Activated naive CD8-positive, alpha-beta T cell treated with anti-CD3 and anti-CD28 coated beads, Interleukin-2, amount 10 ng/mL, durations not matched to agents 7 days and 5 days (primary cell): ENCODE measurements around the gene CBLN4. TPM values are rescaled to one million over a fixed set of nuclear protein-coding genes. Genes with fewer than 3 reads are reported as not detected.

Source experiments
- ATAC-seq: fragments of 150-1000 bp; cut with Tn5 transposase; one replicate; pipeline ENCODE4 v1.10.0; 2021; ENCODE audit warnings: low read depth, moderate library complexity
- POLR2A ChIA-PET: fragments of 350-600 bp; sonication (Branson Sonifier 250); formaldehyde crosslinking; loops from one replicate; lab custom pipeline; 2021; ENCODE audit warnings: antibody characterized with exemption; lab: Charles Lee
- DNase-seq: peaks from one replicate; pipeline ENCODE4 v3.0.0; 2021
- H3K27ac Mint-ChIP-seq: one replicate; pipeline ENCODE4 v1.8.0; 2022; ENCODE audit warnings: mild to moderate bottlenecking, mixed read lengths
- H3K27me3 Mint-ChIP-seq: one replicate; pipeline ENCODE4 v1.8.0; 2022; ENCODE audit warnings: mild to moderate bottlenecking, moderate library complexity, mixed read lengths
- H3K36me3 Mint-ChIP-seq: one replicate; pipeline ENCODE4 v1.8.0; 2021; ENCODE audit warnings: mild to moderate bottlenecking, mixed read lengths
- H3K4me1 Mint-ChIP-seq: one replicate; pipeline ENCODE4 v1.8.0; 2021; ENCODE audit warnings: mixed read lengths
- H3K4me3 Mint-ChIP-seq: one replicate; pipeline ENCODE4 v1.8.0; 2022; ENCODE audit warnings: mild to moderate bottlenecking, moderate library complexity, mixed read lengths
- H3K9me3 Mint-ChIP-seq: one replicate; pipeline ENCODE4 v1.8.0; 2021; ENCODE audit warnings: mixed read lengths
- total RNA-seq, 2 experiments: library from RNA; stranded (reverse); gene quantifications; one replicate each; pipeline ENCODE4 v1.2.3, GENCODE V29; 2021

The CBLN4 gene
- not detected for total RNA-seq

DNA sequence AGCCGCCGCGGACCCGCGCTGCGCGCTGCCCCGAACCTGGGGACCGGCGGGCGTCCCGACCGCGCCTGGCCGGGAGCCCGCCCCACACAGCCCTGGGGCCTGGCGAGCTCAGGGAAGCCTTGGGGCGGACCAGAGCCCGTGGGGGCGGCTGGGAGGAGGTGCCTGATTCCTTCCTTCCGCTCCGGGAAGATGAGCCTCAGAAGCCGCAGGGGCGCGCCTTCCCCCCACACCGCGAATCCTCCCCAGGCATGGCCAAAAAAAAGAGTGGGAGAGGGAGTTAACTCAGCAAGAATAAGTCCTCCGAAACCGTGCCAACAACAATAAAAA lies at the start of gene CBLN4:
TSS of gene CBLN4 (minus strand) at position 131 of the 327 bp plus-strand sequence. CDS start 1,348 bp downstream, outside the sequence.
- Mint-ChIP-seq H3K4me3 (peak within 1 kb of the TSS; percentile 47), H3K27me3 (peaks cover 28% of the 10 kb centered on the region), H3K36me3 (no peaks in the 10 kb centered on the region), H3K27ac (peak within 1 kb of the TSS; percentile 61), H3K4me1 (no peaks in the 10 kb centered on the region), H3K9me3 (peaks cover 9% of the 10 kb centered on the region)
- POLR2A ChIA-PET, result no interaction called here
- ATAC-seq (no peak), DNase-seq (no peak)

- POLR2A ChIA-PET, result no interaction called here
- Mint-ChIP-seq H3K36me3 (no peaks in the 10 kb centered on the region), H3K9me3 (peaks cover 4% of the 10 kb centered on the region), H3K27me3 (no peaks in the 10 kb centered on the region), H3K4me1 (no peaks in the 10 kb centered on the region), H3K27ac (no peak overlapping the region), H3K4me3 (no peak overlapping the region)
- ATAC-seq (no peak), DNase-seq (no peak)
Observed at GRCh38 chr20:56043227-56043626, 37.9 kb upstream of the CBLN4 start.

GRCh38 chr20:56032251-56032650 lies 26.9 kb upstream of the CBLN4 start:
- Mint-ChIP-seq H3K27ac (no peak overlapping the region), H3K36me3 (no peaks in the 10 kb centered on the region), H3K27me3 (no peaks in the 10 kb centered on the region), H3K4me1 (no peaks in the 10 kb centered on the region), H3K9me3 (peaks cover 14% of the 10 kb centered on the region), H3K4me3 (no peak overlapping the region)
- POLR2A ChIA-PET, result no interaction called here
- DNase-seq, result no peak
- no peak for ATAC-seq

GRCh38 chr20:56018716-56019115 lies 13.4 kb upstream of the CBLN4 start:
- ATAC-seq (no peak), DNase-seq (no peak)
- POLR2A ChIA-PET, result no interaction called here
- no peaks in the 10 kb centered on the region for H3K27me3 Mint-ChIP-seq
- no peaks in the 10 kb centered on the region for H3K36me3 Mint-ChIP-seq
- H3K9me3 Mint-ChIP-seq, result peaks cover 10% of the 10 kb centered on the region
- H3K4me3 Mint-ChIP-seq, result no peak overlapping the region
- no peaks in the 10 kb centered on the region for H3K4me1 Mint-ChIP-seq
- no peak overlapping the region for H3K27ac Mint-ChIP-seq

DNA sequence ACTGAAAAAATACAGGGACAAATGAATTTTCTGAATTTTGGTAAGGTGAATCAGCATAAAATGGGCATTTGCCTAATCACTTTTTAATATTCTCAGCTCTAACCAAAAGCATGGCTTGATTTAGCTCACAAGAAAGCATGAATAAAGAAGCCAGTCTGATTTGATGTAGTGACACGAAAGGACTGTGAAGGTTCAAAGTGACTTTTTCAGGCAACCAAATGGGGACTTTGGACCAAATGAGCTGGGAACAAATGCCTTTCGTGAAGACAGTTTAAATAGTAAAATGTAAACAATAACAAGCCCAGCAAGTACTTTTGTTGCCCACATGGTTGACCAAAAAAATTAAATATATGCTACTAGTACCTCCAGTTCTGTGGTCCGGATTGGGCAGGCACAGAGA lies 12.9 kb upstream of the CBLN4 start:
- DNase-seq (no peak), ATAC-seq (no peak)
- Mint-ChIP-seq H3K4me3 (no peak overlapping the region), H3K36me3 (no peaks in the 10 kb centered on the region), H3K27ac (no peak overlapping the region), H3K4me1 (no peaks in the 10 kb centered on the region), H3K9me3 (peaks cover 7% of the 10 kb centered on the region), H3K27me3 (no peaks in the 10 kb centered on the region)
- POLR2A ChIA-PET, result no interaction called here

GRCh38 chr20:56017560-56017959 lies 12.2 kb upstream of the CBLN4 start:
- H3K36me3 Mint-ChIP-seq, result no peaks in the 10 kb centered on the region
- H3K4me1 Mint-ChIP-seq, result no peaks in the 10 kb centered on the region
- no peak overlapping the region for H3K27ac Mint-ChIP-seq
- ATAC-seq (no peak), DNase-seq (no peak)
- no peak overlapping the region for H3K4me3 Mint-ChIP-seq
- peaks cover 6% of the 10 kb centered on the region for H3K9me3 Mint-ChIP-seq
- no peaks in the 10 kb centered on the region for H3K27me3 Mint-ChIP-seq
- POLR2A ChIA-PET, result no interaction called here

DNA sequence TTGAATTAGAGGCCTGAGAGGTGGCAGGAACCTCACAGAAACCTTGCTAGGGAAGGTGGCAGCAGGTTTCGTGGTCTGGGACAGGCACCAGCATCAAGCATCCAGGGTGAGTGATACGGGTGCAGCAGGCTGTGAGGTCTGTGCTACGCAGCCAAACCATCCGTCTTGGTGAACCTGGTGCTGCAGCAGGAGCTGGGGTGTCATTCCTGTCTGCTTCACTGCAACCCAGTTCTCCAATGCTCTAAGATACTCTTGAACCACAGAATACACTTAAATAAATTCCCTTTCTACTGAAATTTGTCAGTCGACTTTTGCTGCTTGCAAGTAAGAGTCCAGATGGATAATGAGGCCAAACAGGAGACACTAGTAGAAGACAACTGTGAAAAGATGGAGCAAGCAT lies 9.7 kb upstream of the CBLN4 start:
- Mint-ChIP-seq H3K27me3 (no peaks in the 10 kb centered on the region), H3K9me3 (peaks cover 9% of the 10 kb centered on the region), H3K36me3 (no peaks in the 10 kb centered on the region), H3K4me1 (no peaks in the 10 kb centered on the region), H3K4me3 (no peak overlapping the region), H3K27ac (no peak overlapping the region)
- ATAC-seq, result no peak
- DNase-seq, result no peak
- POLR2A ChIA-PET, result no interaction called here

DNA sequence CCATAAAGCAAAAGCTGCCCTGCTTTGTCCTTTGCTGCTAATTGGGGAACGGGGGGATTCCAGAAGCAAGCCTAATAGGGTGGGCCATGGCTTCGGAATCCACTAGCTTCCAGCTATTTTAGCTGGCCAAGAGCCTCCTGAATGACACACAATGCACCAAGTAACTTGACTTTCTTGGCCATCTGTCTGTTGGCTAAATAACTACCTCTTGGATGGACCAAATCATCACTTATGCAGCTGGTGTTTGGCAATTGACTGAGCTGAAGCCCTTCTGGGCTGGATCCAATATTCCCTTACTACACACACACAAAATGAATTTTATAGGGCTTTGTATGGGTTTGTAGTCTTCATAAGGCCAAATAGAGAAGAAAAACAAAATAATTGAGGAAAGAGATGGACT lies 8.8 kb upstream of the CBLN4 start:
- Mint-ChIP-seq H3K27me3 (no peaks in the 10 kb centered on the region), H3K4me1 (no peaks in the 10 kb centered on the region), H3K27ac (no peak overlapping the region), H3K9me3 (peaks cover 9% of the 10 kb centered on the region), H3K36me3 (no peaks in the 10 kb centered on the region), H3K4me3 (no peak overlapping the region)
- DNase-seq (no peak), ATAC-seq (no peak)
- POLR2A ChIA-PET, result no interaction called here

DNA sequence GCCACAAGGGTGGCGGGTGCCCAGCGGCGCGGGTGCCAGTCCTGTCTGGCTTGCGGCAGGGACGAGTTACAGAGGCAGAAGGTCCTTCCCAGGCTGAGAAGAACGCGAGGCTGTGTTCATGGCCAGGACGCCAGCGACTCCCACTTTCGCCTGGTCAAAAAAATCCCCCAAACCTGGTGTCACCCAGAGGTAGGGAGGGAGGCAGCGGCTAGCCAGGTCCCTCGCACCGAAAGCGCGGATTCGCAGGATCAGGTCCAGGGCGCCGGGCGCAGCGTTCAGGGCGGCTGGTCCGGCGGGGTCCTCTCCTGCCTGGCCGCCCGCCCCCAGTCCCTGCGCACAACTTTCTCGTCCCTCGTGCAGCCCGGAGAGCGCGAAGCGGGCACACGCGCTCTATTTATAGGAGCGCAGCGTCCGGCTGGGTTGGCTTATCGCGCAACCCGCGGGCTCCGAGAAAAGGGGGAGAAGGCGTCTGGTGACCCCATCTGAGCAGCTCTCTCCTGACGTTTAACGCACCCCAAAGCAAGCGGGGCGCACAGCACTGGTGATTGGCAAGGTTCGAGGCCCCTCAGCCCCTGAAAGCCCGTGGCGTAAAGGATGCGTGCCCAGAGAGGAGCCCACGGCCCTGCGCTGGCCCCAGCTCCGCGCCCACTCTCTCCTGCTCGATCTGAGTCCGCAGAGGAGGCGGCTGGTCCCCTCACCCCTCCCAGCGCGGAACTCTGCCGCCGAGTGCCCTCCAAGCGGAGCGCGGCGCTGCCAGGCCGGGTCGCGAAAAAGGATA lies 519 bp downstream of the CBLN4 start:
- no peak overlapping the region for H3K27ac Mint-ChIP-seq
- H3K4me3 Mint-ChIP-seq, result no peak overlapping the region
- ATAC-seq (no peak), DNase-seq (no peak)
- H3K36me3 Mint-ChIP-seq, result no peaks in the 10 kb centered on the region
- peaks cover 6% of the 10 kb centered on the region for H3K9me3 Mint-ChIP-seq
- no peaks in the 10 kb centered on the region for H3K4me1 Mint-ChIP-seq
- POLR2A ChIA-PET, result no interaction called here
- peaks cover 28% of the 10 kb centered on the region for H3K27me3 Mint-ChIP-seq

- Mint-ChIP-seq H3K4me3 (no peak overlapping the region), H3K9me3 (peaks cover 6% of the 10 kb centered on the region), H3K36me3 (no peaks in the 10 kb centered on the region), H3K4me1 (no peaks in the 10 kb centered on the region), H3K27me3 (peaks cover 28% of the 10 kb centered on the region), H3K27ac (no peak overlapping the region)
- ATAC-seq (no peak), DNase-seq (no peak)
- POLR2A ChIA-PET, result no interaction called here
Observed at GRCh38 chr20:56004007-56004406, 1.3 kb downstream of the CBLN4 start.

DNA sequence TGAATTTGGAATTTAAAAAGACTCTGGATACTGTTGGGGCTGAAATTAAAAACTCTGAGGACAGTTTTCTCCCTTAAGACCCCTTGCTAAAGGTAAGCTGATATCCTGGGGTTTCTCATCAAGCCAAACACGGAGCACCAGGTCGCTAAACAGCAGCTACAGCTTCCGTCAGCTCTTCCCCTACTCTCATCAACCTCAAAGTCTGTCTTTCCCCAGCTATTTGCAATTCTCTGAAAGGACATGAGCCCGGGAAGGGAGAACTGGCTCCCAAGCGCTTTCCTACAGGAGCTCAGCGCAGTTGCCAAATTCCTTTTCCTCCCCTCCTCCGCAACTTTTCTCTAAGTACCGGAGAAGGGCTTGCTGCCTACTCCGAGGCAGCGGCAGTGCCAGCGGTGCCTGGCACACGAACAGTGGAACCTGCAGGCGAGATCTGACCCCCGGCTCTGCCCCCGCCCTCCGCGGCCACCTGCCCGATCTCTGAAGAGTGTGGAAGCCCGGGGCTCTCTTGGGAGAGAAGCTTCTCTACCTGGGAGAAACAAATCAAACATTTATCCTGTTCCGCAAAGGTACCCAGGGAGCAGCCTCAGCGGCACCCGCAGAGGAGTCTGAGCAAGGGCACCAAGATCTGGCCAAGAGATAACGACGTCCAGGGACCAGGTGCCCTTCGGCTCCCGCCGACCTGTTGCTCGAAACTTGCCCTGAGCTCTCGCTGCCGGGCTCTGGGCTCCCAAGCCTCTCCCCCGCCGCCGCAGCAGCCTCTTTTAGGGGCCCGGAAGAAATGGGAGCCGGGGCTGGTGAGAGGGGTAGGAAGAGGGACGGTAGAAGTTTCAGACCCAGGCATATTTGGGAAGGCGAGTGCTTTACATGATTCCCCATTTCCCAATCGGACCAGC lies 2.2 kb downstream of the CBLN4 start:
- POLR2A ChIA-PET, result no interaction called here
- Mint-ChIP-seq H3K4me1 (no peaks in the 10 kb centered on the region), H3K4me3 (no peak overlapping the region), H3K36me3 (no peaks in the 10 kb centered on the region), H3K27ac (no peak overlapping the region), H3K9me3 (peaks cover 5% of the 10 kb centered on the region), H3K27me3 (peaks cover 28% of the 10 kb centered on the region)
- no peak for DNase-seq
- ATAC-seq, result no peak

DNA sequence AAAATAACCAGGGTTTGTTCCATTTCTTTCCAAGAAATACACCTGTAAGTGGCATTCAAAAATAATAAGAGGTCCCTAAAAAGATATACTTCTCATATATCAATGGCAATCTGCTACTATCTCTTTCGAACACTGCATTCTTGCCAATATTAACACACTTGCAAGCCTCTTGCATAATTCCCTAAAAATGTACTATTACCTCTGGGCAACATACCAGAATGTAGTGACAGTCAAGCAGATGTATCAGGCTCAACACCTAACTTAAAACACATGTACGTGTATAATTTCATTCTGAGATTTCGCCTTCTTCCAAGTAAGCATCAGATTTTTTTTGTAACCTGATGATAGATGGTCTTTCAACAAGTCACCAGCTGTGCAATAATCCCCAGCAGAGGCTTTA lies 3.4 kb downstream of the CBLN4 start:
- Mint-ChIP-seq H3K27ac (no peak overlapping the region), H3K27me3 (peaks cover 28% of the 10 kb centered on the region), H3K4me3 (no peak overlapping the region), H3K4me1 (no peaks in the 10 kb centered on the region), H3K9me3 (peaks cover 3% of the 10 kb centered on the region), H3K36me3 (no peaks in the 10 kb centered on the region)
- POLR2A ChIA-PET, result no interaction called here
- ATAC-seq, result no peak
- DNase-seq, result no peak

DNA sequence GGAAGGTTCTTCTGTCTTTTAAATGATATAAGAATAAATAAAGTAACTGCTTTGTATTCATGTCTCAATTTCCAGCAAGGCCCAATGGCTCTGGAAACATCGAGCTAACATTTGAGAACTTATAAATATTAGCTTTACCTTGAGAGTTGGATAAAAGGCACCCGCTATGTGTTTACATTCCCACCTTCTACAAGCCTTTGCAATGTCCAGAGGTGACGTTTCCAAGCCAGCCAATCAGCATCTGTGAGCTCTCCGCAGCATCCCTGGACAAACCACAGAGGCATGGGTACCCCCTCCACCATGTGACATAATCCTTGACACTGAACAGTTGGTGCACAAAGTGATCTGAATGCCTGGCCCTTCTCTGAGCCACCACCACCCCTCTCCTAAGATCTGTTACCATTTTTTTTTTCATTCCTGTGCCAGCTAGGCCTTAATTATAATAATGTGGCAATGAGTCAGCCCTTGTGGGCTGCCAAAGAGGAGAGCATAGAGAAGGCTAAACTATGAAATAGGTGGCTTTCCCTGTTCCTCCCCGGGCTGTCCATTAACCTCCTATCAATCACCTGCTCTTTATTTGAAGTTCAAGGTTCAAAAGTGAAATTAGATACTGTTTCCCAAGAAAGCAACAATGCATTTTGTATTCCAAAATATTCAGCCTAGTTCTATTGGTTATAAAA lies 4.1 kb downstream of the CBLN4 start:
- Mint-ChIP-seq H3K27ac (no peak overlapping the region), H3K27me3 (peaks cover 26% of the 10 kb centered on the region), H3K4me1 (no peaks in the 10 kb centered on the region), H3K9me3 (peaks cover 3% of the 10 kb centered on the region), H3K4me3 (no peak overlapping the region), H3K36me3 (no peaks in the 10 kb centered on the region)
- DNase-seq (no peak), ATAC-seq (no peak)
- POLR2A ChIA-PET, result no interaction called here
